Effector memory CD8-positive, alpha-beta T cell (primary cell): Measurements from ENCODE around the gene GRIN2C.
A peak's percentile ranks its signal among the peaks of the same experiment; 100 is the strongest.

Experiments
- ATAC-seq: fragments of 150-1000 bp; cut with Tn5 transposase; replicated peaks from 2 replicates; pipeline ENCODE4 v1.10.0; 2021; ENCODE audit warnings: mild to moderate bottlenecking, moderate library complexity
- DNase-seq, 3 experiments: peaks; one replicate each; pipeline ENCODE4 v3.0.0; 2021
- H3K27ac Mint-ChIP-seq, 2 donors: one replicate each; pipeline ENCODE4 v1.8.0; 2022; ENCODE audit warnings: mild to moderate bottlenecking in 2 of 2, mixed read lengths in 2 of 2, moderate library complexity in 2 of 2
- H3K27me3 Mint-ChIP-seq, 2 donors: one replicate each; pipeline ENCODE4 v1.8.0; 2022; ENCODE audit warnings: mixed read lengths in 2 of 2
- H3K36me3 Mint-ChIP-seq: one replicate; pipeline ENCODE4 v1.8.0; 2022; ENCODE audit warnings: mild to moderate bottlenecking, moderate library complexity, mixed read lengths; ENCODE audit not compliant: insufficient read depth
- H3K4me1 Mint-ChIP-seq, 2 donors: one replicate each; pipeline ENCODE4 v1.8.0; 2022; ENCODE audit warnings: low read depth in 2 of 2, mixed read lengths in 2 of 2
- H3K4me3 Mint-ChIP-seq, 2 donors: one replicate each; pipeline ENCODE4 v1.8.0; 2022; ENCODE audit warnings: mild to moderate bottlenecking in 2 of 2, mixed read lengths in 2 of 2, moderate library complexity in 2 of 2
- H3K9me3 Mint-ChIP-seq, 2 donors: one replicate each; pipeline ENCODE4 v1.8.0; 2022; ENCODE audit warnings: mixed read lengths in 2 of 2

Gene GRIN2C

DNA sequence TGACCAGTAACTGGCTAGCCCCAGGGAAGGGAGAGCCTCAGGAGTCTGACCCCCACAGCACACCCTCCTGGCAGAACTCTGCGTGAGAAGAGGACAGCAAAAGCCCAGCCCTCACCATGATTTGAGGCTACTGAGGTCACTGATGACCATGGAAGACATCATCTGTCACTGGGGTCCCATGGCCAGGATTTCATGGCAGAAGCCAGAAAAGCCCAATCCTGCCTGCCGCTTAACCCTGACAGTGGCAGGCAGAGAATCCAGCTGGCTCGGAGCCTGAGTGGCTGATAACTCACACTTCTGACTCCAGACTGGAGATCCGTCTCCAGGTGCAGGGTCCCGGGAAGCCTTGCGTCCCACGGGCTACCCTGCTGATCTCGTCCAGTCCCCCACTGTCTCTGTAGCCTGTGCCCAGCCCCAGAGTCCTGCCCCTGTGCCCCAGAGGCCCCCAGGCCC, 17.5 kb downstream of the GRIN2C start:
- Mint-ChIP-seq H3K4me3 (no peak overlapping the region), H3K27me3 (peaks cover 5 to 18% of the 10 kb centered on the region in 2 donors), H3K27ac (no peak overlapping the region)

DNA sequence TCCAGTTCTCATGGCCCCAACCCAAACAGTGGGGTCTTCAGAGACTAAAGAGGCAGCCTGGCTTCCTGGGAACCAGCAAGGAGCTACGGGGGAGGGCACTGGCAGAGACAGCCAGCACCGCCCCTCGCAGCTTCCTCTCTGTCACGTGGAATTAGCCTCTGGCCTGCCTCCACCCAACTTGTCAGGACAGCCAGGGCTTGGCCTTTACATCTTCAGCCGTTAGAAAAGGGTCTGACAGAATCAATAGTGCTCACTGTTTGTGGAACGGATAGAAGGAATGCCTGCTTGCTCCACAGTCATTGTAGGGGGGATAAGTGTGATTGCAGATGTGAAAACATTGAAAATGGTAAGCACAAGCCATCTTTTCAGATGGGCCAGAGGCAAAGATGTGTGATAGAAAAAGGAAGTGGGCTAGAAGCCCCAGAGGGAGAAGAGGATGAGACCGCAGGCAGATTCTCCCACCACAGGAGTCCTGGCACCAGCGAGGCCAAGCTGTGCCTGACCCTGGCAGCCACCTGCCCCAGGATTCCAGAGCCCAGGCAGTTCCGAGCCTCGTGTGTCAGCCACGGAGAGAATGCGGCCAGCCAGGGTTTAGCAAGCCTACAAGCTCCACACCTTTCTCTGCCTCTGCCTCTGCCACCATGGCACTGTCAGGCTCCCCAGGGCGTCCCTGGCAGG, 18.6 kb downstream of the GRIN2C start:
- DNase-seq (no peak), ATAC-seq (no peak)
- H3K9me3 Mint-ChIP-seq: no peaks in the 10 kb centered on the region
- peaks cover 20 to 21% of the 10 kb centered on the region in 2 donors for H3K4me1 Mint-ChIP-seq
- peaks cover 6% of the 10 kb centered on the region for H3K36me3 Mint-ChIP-seq
- H3K27ac Mint-ChIP-seq: peak overlapping the region in 1 of 2 donors; percentile 77
- no peak overlapping the region for H3K4me3 Mint-ChIP-seq
- H3K27me3 Mint-ChIP-seq: peaks cover 5 to 18% of the 10 kb centered on the region in 2 donors

More for the DNA sequence above, 17.5 kb downstream of the GRIN2C start:
- Mint-ChIP-seq H3K36me3 (peaks cover 8% of the 10 kb centered on the region), H3K4me1 (peaks cover 20 to 21% of the 10 kb centered on the region in 2 donors), H3K9me3 (no peaks in the 10 kb centered on the region)
- ATAC-seq: no peak
- DNase-seq: no peak

DNA sequence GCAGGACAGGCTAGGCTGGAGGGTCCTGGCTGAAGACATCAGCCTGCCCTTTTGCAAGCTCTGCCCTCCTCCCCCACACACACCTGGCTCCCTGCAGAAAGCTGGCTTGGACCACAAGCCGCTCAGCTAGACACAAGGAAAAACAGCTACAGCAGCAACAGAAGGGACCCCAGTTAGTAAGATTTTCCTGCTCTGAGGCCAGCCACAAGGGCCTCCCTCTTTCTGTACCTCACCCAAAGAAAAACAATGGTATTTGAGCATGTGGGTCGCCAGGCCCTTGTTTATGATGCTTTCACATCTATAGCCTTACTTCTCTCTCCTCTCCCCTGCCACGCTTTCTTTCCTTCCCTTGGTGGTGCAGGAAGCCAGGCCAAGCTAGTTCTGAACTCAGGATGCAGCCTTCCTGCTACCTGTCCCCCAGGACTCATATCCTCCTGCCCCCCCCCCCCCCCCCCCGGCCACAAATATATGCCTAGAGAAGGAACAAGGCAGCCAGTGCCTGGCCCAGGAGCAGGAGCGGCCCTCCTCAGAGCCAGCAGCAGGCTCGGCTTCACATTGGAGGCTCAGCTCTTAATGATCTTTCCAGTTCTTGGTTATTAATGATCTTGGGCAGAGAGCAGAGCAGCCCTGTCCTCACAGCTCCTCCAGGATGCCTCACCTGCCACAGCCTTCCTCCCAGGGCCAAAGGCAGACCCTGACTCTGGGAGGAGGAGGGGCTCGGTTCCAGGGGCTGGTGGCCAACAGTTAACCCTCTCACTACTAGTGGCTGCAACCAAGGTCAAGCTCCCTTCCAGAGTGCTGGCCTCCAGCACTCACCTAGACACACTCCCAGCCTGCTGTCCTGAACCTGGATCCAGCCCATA, 19.5 kb downstream of the GRIN2C start:
- Mint-ChIP-seq H3K27me3 (peaks cover 5 to 18% of the 10 kb centered on the region in 2 donors), H3K27ac (peak overlapping the region in 1 of 2 donors; percentile 77), H3K9me3 (no peaks in the 10 kb centered on the region), H3K36me3 (peaks cover 12% of the 10 kb centered on the region), H3K4me3 (no peak overlapping the region), H3K4me1 (peaks cover 21 to 25% of the 10 kb centered on the region in 2 donors)
- DNase-seq: no peak
- ATAC-seq: no peak

DNA sequence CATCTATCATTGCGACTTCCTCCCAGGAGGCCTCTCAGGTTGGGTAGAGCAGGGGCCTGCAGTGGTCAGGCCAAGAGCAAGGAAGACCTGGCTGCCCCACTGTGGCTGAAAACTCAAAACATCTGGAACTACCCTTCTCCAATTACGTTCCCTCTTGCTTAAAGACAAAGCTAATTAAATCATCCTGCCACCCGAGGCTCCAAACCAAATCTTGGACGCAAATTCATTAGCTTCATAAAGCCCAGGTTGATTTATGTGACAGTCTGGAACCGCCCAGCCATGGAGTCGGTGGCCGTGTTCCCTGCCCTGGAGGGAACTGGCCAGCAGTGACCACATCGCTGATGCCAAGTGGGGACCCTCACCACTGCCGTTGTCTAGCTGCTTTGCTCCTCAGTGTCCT, 21.4 kb downstream of the GRIN2C start:
- ATAC-seq (no peak), DNase-seq (no peak)
- H3K36me3 Mint-ChIP-seq: peaks cover 6% of the 10 kb centered on the region
- peaks cover 21 to 25% of the 10 kb centered on the region in 2 donors for H3K4me1 Mint-ChIP-seq
- H3K27me3 Mint-ChIP-seq: peaks cover 5 to 18% of the 10 kb centered on the region in 2 donors
- no peak overlapping the region for H3K4me3 Mint-ChIP-seq
- H3K9me3 Mint-ChIP-seq: no peaks in the 10 kb centered on the region
- no peak overlapping the region for H3K27ac Mint-ChIP-seq

DNA sequence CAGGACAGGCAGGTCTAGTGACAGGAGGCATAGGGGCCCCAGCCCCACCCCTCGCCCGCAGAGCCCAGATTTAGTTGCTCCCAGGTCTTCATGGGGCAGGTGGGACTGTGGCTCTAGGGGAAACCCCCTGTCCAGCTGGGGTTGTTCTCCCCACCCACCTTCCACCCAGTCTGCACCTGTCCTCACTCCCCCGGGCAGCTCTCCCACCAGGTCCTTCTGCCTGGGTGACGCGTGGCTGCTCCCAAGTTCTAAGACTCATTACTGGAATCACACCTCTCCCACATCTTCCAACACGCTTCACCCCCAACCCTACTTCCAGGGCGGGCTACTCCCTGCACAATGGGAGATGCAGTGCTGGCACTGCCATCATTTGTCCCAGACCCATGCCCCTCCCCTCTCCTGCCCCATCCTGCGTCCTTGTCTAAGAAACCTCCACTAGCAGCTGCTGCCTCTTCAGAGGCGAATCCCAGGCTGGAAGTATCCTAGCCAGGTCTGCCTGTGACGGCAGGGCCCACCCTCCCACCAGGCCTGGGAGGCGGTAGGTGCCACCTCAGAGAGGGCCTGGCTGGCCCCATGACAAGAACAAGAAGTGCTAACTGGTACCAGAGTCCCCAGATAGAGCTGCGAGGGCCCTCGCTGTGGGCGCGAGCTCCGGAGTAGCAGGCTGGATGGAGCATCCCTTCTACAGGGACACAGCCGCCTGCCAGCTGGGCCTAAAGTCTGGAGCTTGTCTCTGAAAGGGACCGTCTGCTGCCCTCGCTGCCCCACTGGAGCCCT, 22.8 kb downstream of the GRIN2C start:
- H3K4me1 Mint-ChIP-seq: peaks cover 21 to 23% of the 10 kb centered on the region in 2 donors
- no peak for ATAC-seq
- H3K27ac Mint-ChIP-seq: peak overlapping the region in 1 of 2 donors; percentile 31
- H3K27me3 Mint-ChIP-seq: peaks cover 3 to 15% of the 10 kb centered on the region in 2 donors
- no peak for DNase-seq
- H3K36me3 Mint-ChIP-seq: peaks cover 7% of the 10 kb centered on the region
- no peak overlapping the region for H3K4me3 Mint-ChIP-seq
- no peaks in the 10 kb centered on the region for H3K9me3 Mint-ChIP-seq

DNA sequence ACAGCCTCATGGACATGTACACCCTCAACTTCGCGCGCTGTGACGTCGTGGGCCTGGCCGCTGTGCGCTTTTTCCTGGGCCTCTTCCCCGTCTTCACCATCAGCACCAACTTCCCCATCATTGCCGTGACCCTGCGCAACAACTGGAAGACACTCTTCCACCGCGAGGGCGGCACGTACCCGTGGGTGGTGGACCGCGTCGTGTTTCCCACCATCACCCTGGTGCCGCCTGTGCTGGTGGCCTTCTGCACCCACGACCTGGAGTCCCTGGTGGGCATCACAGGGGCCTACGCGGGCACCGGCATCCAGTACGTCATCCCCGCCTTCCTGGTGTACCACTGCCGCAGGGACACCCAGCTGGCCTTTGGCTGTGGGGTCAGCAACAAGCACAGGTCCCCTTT, 23.5 kb downstream of the GRIN2C start:
- peaks cover 12% of the 10 kb centered on the region for H3K36me3 Mint-ChIP-seq
- ATAC-seq (no peak), DNase-seq (no peak)
- H3K27ac Mint-ChIP-seq: no peak overlapping the region
- H3K4me3 Mint-ChIP-seq: no peak overlapping the region
- peaks cover 15 to 18% of the 10 kb centered on the region in 2 donors for H3K4me1 Mint-ChIP-seq
- H3K9me3 Mint-ChIP-seq: no peaks in the 10 kb centered on the region
- H3K27me3 Mint-ChIP-seq: peaks cover 0 to 8% of the 10 kb centered on the region in 2 donors

DNA sequence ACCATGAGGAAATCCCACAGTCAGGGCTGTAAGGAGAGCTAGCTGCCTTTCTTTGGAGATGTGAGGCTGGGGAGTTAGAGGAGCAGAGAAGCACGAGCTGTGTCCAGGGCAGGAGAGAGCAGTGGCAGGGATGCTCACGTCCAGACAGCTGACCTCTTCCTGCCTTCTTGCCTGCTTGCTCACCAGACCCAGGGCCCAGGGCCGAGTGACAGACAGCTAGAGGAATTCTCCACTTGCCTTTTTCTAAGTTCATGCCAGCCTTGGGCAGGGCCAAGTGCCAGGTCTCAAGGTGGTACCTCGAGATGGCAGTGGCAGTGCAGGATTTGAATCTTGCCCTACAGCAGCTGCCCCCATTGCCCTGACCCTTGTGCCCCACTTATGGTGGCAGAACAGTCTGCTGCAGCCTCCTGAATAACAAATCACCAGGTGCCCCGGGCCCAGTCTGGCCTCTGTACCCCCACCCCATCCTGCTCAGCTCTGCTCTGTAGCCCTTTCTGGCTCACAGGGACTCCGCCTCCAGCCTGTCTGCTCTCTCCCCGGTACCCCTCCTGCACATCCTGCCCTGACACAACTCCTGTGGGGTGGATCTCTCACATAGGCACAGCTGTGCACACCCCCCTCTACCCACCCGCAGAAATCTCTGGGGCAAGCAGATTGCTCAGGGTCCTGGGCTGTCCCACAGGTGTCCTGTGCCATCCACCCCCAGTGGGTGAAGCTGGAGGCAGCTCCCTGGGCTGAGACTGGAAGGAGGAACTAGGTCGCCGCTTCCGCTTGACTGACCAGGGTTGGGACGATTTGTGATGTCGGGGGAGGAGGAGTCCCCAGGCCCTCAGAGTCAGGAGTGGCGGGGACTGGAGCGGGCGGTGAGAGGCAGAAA, 25.9 kb downstream of the GRIN2C start:
- Mint-ChIP-seq H3K36me3 (peaks cover 12% of the 10 kb centered on the region), H3K4me1 (peaks cover 4% of the 10 kb centered on the region in 2 donors), H3K4me3 (no peak overlapping the region), H3K27ac (no peak overlapping the region), H3K9me3 (no peaks in the 10 kb centered on the region), H3K27me3 (no peaks in the 10 kb centered on the region)
- ATAC-seq (no peak), DNase-seq (no peak)

DNA sequence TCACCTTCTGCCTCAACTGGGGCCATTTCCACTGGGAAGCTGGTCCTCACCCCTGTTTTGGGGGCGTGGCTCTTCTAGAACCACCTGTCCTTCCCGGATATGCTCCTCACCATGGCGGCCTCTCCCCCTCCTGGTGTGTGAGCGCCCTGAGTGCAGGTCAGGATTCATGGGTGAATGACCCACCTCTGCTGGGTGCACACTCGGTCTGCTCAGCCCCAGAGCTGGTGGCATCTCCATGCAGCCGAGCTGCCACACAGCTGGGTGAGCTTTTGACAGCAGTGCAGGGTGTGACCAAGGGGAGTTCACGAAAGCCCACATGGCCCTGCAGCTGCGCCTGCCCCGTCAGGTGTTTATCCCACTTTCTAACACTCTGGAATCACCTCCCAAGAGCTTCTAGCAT, 27.3 kb downstream of the GRIN2C start:
- DNase-seq: no peak
- H3K36me3 Mint-ChIP-seq: peaks cover 18% of the 10 kb centered on the region

DNA sequence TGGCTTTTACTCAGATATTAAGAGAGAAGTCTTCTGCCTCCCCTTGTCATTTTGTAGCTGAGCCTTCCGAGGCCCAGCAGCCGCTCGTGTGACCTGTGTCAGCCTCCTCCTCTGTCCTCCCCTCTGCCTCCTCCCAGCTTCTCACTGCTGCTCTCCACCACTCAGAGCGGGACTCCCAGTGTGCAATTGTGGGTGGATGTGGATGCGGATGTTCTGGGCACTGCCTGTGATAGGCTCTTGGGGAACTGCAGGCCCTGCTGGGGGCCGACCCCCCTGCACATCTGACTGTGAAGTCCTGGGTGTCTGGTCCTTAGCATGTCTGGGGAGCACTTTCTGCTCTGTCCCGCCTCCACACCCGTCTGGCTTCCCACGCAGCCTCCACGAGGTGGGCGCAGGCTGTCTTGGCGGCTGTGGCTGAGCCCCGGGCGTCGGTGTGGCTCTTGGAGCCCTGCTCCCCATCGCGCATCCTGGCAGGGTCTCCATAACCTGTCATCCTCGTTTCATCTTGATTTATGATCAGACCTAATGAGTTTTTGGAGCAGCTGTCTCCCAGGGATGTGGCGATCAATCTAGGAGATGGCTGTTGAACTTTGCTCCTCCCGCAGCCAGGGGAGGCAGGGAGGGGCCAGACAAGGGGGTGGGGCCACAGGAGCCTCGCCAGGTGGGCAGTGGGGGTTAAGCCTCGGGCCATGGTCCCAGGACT, 28.1 kb downstream of the GRIN2C start:
- DNase-seq: no peak
- H3K4me3 Mint-ChIP-seq: no peak overlapping the region
- ATAC-seq: no peak
- peak overlapping the region in 1 of 2 donors; percentile 85 for H3K27ac Mint-ChIP-seq
- H3K9me3 Mint-ChIP-seq: no peaks in the 10 kb centered on the region
- peaks cover 4% of the 10 kb centered on the region in 2 donors for H3K4me1 Mint-ChIP-seq
- H3K27me3 Mint-ChIP-seq: no peaks in the 10 kb centered on the region
- H3K36me3 Mint-ChIP-seq: peaks cover 18% of the 10 kb centered on the region

More for the DNA sequence above, 27.3 kb downstream of the GRIN2C start:
- Mint-ChIP-seq H3K27ac (peak overlapping the region; percentile 2 to 85), H3K4me1 (peaks cover 4% of the 10 kb centered on the region in 2 donors), H3K27me3 (no peaks in the 10 kb centered on the region), H3K9me3 (no peaks in the 10 kb centered on the region), H3K4me3 (no peak overlapping the region)
- ATAC-seq: no peak

DNA sequence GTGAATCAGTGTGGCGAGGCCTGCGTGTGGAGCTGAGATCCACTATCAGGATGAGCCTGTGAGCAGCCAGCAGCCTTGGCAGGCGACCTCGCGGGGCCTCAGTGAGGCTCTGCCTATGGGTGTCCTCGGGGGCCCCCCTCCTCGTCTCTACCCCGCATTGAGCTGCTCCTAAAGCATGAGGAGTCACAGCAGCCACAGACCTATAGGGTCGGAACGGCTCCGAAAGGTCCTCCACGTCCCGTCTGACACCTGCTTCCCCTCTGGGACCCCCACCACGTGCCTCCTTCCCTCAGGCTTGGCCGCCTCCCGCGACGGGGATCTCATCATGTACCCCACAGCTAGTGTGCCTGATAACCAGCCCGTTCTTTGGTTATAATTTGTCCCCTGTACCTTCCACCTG, 28.8 kb downstream of the GRIN2C start:
- Mint-ChIP-seq H3K36me3 (peaks cover 15% of the 10 kb centered on the region), H3K9me3 (no peaks in the 10 kb centered on the region), H3K27me3 (no peaks in the 10 kb centered on the region), H3K4me1 (peaks cover 2 to 4% of the 10 kb centered on the region in 2 donors), H3K27ac (no peak overlapping the region), H3K4me3 (no peak overlapping the region)
- ATAC-seq (no peak), DNase-seq (no peak)

DNA sequence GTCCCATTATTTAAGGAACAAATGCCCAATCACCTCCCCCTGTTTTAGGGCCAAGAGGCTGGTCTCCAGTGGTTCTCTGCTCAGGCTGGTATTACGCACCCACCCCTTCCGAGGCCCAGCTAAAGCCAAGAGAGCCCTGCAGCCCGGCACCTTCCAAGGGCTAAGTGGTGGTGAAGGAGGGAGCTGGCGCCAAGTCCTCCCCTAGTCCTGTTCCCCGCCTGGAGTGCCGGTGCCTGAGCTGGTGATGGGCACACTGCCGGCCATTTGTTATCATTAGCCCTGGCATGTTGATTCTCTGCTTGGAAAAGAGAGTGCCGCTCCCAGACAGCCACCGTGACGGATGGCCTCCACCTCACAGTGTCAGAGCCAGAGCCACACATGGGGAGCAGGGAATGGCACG, 31.9 kb downstream of the GRIN2C start:
- no peak overlapping the region for H3K4me3 Mint-ChIP-seq
- no peaks in the 10 kb centered on the region for H3K9me3 Mint-ChIP-seq
- H3K27ac Mint-ChIP-seq: no peak overlapping the region
- H3K36me3 Mint-ChIP-seq: peaks cover 12% of the 10 kb centered on the region
- H3K4me1 Mint-ChIP-seq: peaks cover 0 to 4% of the 10 kb centered on the region in 2 donors
- H3K27me3 Mint-ChIP-seq: no peaks in the 10 kb centered on the region
- ATAC-seq: no peak
- DNase-seq: no peak
